ENCODE measurements around the gene ILK. TPM values are rescaled to one million over a fixed set of nuclear protein-coding genes. Genes with fewer than 3 reads are reported as not detected.
A peak's percentile ranks its signal among the peaks of the same experiment; 100 is the strongest.

Gene ILK
- total RNA-seq, 1 donor from 2014 or later: 133 TPM

DNA sequence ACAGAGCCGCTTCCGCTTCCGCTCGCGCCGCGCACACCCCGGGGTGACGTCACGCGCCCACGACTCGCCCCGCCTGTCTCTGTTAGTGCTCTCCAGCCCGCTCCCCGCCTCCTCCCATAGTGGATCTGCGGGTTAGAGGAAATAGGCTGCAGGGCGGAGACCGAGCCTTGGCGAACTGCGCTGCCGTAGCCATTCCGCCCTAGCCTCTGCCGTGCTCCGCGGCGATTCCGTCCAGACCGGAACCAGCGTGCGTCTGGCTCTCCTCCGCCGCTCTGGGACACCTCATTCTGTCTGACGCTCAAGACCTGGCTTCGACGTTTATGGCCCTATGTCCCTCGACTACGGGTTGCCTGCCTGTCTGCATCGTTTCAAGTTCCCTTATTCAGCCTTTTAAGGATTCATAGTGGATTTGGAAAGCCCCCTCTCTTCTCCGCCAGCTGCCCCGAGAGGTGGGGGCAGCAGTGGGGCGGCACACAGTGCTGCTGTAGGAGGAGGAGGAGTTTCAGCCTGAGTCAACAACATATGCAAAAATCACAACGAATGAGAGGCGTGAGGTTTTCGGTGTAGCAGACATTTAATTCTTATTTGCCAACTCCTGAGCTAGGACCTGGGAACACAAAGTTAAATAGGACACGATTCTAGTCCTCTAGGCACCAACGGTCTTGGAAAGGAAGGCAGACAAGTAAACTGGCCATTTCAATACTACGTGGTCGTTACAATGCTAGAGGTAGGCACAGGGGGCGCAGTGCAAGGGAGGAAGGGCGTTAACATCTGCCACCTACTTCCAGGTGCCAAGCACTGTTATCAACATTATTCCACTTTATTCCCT, 8.9 kb downstream of the ILK start, which contains the start of gene TAF10:
Gene TAF10 (minus strand): TSS at position 4 of the 829 bp plus-strand sequence. CDS start 27 bp downstream, outside the sequence.
- Mint-ChIP-seq H3K27me3 (no peaks in the 10 kb centered on the region), H3K4me3 (ENCODE audit: low read depth) (peak within 1 kb of the TSS; percentile 82)

GRCh38 chr11:6613496-6613895, 9.9 kb downstream of the ILK start:
- H3K9me3 Mint-ChIP-seq (ENCODE audit: low read depth): no peaks in the 10 kb centered on the region
- peaks cover 9% of the 10 kb centered on the region for H3K4me1 Mint-ChIP-seq (ENCODE audit: low read depth)
- peaks cover 17% of the 10 kb centered on the region for H3K36me3 Mint-ChIP-seq (ENCODE audit: insufficient read depth)
- no peak overlapping the region for H3K4me3 Mint-ChIP-seq (ENCODE audit: low read depth)
- no peak for TF ChIP-seq CTCF (IDR thresholded peaks at IDR 0.05; ENCODE audit: unreplicated experiment)
- no peak overlapping the region for H3K27ac Mint-ChIP-seq
- DNase-seq (ENCODE audit: low spot score, unreplicated experiment): no peak
- H3K27me3 Mint-ChIP-seq: no peaks in the 10 kb centered on the region

More for the DNA sequence above, 8.9 kb downstream of the ILK start, which contains the start of gene TAF10:
- Mint-ChIP-seq H3K4me1 (ENCODE audit: low read depth) (peaks cover 10% of the 10 kb centered on the region), H3K27ac (peak within 1 kb of the TSS; percentile 93), H3K36me3 (ENCODE audit: insufficient read depth) (peaks cover 21% of the 10 kb centered on the region), H3K9me3 (ENCODE audit: low read depth) (no peaks in the 10 kb centered on the region)
- TF ChIP-seq CTCF (IDR thresholded peaks at IDR 0.05; ENCODE audit: unreplicated experiment): peak; percentile 68
- peak; percentile 87 for DNase-seq (ENCODE audit: low spot score, unreplicated experiment)

DNA sequence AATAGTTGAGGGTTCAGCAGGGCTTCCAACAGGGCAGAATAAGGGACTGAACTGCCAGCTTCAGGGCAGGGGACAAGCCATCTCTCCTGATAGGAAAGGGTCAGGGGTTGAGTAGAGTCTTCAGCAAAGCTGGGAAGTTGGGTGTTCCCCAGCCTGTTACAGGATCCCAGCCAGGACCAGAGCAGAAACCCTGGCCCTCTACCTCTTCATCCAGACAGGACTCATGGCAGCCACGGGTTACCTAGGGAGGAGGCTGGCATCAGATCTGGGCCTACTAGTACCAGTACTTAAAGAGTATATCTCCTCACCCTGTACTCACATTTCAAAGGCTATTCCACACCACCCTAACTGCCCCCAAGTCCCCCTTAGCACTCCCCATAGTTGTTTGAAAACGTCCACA, 10.9 kb downstream of the ILK start:
- TF ChIP-seq CTCF (IDR thresholded peaks at IDR 0.05; ENCODE audit: unreplicated experiment): no peak
- Mint-ChIP-seq H3K9me3 (ENCODE audit: low read depth) (no peaks in the 10 kb centered on the region), H3K27me3 (no peaks in the 10 kb centered on the region), H3K4me1 (ENCODE audit: low read depth) (peaks cover 9% of the 10 kb centered on the region), H3K4me3 (ENCODE audit: low read depth) (no peak overlapping the region), H3K27ac (no peak overlapping the region), H3K36me3 (ENCODE audit: insufficient read depth) (peaks cover 12% of the 10 kb centered on the region)
- DNase-seq (ENCODE audit: low spot score, unreplicated experiment): no peak

DNA sequence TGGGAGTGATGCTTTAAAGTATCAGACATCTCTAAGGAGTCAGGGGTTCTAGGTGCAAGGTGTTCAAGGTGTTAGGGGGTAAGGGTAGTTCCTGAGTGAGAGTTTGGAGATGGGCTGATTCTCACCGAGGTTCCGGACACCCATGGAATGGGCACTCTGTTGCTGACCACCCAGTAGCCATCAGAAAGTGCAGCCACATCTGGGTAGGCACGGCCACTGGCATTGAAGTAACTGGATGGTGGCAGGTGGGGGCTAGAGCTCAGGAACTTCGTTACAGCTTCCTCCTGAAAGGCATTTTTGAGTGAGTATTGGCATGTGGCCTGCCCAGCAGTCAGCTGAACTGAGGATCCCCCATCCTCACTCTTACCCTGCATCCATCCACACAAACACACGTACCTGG, 11.5 kb downstream of the ILK start:
- Mint-ChIP-seq H3K4me1 (ENCODE audit: low read depth) (peaks cover 9% of the 10 kb centered on the region), H3K4me3 (ENCODE audit: low read depth) (no peak overlapping the region), H3K27me3 (no peaks in the 10 kb centered on the region), H3K27ac (no peak overlapping the region), H3K36me3 (ENCODE audit: insufficient read depth) (peaks cover 6% of the 10 kb centered on the region), H3K9me3 (ENCODE audit: low read depth) (no peaks in the 10 kb centered on the region)
- no peak for DNase-seq (ENCODE audit: low spot score, unreplicated experiment)
- TF ChIP-seq CTCF (IDR thresholded peaks at IDR 0.05; ENCODE audit: unreplicated experiment): no peak

DNA sequence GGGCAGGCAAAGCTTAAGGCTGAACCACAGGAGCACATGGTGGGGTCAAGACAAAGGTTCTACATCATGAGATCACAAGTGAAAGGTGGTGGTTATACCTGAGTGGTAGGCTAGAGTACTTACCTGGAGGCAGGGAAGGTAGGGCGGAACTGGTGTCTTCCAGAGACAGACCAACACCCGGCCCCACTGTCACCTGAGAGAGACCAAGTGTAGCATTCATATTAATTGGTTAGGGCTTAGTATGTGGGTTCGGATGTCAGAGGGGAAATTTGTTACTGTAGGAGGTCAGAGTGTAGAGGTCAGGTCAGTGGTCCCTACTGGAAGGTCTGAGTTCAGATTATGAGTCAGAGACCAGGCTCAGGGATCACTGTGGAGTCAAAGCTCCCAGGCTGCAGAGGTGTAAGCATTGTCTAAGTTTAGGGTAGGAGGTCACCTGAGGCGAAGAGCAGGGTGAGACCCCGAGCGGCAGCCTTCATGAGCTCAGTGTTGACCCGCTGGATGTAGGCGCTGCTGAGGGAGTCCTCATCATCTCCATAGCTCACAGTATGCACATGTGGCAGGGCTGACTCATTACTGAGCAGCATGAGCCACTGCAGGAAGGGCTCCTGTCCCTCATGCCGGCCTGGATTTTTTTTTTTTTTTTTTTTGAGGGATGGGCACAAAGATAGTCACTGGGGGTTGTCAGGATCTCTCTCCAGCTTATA, 12.5 kb downstream of the ILK start:
- no peak for DNase-seq (ENCODE audit: low spot score, unreplicated experiment)
- Mint-ChIP-seq H3K4me1 (ENCODE audit: low read depth) (peaks cover 6% of the 10 kb centered on the region), H3K27me3 (no peaks in the 10 kb centered on the region), H3K27ac (no peak overlapping the region), H3K36me3 (ENCODE audit: insufficient read depth) (peaks cover 2% of the 10 kb centered on the region), H3K9me3 (ENCODE audit: low read depth) (no peaks in the 10 kb centered on the region), H3K4me3 (ENCODE audit: low read depth) (no peak overlapping the region)
- TF ChIP-seq CTCF (IDR thresholded peaks at IDR 0.05; ENCODE audit: unreplicated experiment): no peak
